Nephron (organoid): ENCODE measurements around the gene GREM2.

Experiments used
- H3K27ac Mint-ChIP-seq, 3 experiments: 2 replicates each; pipeline ENCODE4 v1.8.0; 2020; ENCODE audit warnings: mixed read lengths in 3 of 3, mild to moderate bottlenecking in 2 of 3, moderate library complexity in 1 of 3
- H3K27me3 Mint-ChIP-seq: 2 replicates; pipeline ENCODE4 v1.8.0; 2021; ENCODE audit warnings: low read depth, mild to moderate bottlenecking, moderate library complexity, mixed read lengths
- H3K36me3 Mint-ChIP-seq: 2 replicates; pipeline ENCODE4 v1.8.0; 2020; ENCODE audit warnings: low read depth, mixed read lengths
- H3K4me1 Mint-ChIP-seq: 2 replicates; pipeline ENCODE4 v1.8.0; 2020; ENCODE audit warnings: mixed read lengths
- H3K4me3 Mint-ChIP-seq, 3 experiments: 2 replicates each; pipeline ENCODE4 v1.8.0; 2020; ENCODE audit warnings: mild to moderate bottlenecking in 3 of 3, mixed read lengths in 3 of 3, moderate library complexity in 2 of 3
- H3K9me3 Mint-ChIP-seq: 2 replicates; pipeline ENCODE4 v1.8.0; 2020; ENCODE audit warnings: mixed read lengths
- TF ChIP-seq, protein P1 (sequence below), 3 experiments: fragments of 200-600 bp; sonication (generic); IDR thresholded peaks; one replicate each; pipeline ENCODE4 v1.5.0; 2021; ENCODE audit warnings: antibody characterized with exemption in 3 of 3; ENCODE audit not compliant: unreplicated experiment in 3 of 3

The GREM2 gene

DNA sequence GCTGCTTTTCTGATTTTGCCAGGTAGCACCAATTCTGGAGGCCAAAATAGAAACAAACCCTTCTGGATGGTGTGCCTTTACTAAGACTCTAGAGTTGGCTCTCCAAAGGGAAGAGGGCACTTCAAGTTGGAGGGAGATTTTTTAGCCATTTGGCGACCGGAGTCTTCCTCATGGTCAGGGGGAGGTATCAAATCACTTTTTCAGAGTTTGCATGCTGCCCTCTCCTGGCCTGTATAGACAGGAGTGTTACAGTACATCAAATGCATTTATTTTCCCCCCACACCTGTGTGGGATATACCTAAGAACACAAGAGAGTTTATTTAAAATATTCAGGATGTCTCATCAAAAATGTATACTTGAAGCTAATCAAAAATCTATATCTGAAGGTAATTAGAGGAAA lies 3.2 kb downstream of the GREM2 start:
- H3K27me3 Mint-ChIP-seq = peaks cover 50% of the 10 kb centered on the region
- TF ChIP-seq, protein P1, sequence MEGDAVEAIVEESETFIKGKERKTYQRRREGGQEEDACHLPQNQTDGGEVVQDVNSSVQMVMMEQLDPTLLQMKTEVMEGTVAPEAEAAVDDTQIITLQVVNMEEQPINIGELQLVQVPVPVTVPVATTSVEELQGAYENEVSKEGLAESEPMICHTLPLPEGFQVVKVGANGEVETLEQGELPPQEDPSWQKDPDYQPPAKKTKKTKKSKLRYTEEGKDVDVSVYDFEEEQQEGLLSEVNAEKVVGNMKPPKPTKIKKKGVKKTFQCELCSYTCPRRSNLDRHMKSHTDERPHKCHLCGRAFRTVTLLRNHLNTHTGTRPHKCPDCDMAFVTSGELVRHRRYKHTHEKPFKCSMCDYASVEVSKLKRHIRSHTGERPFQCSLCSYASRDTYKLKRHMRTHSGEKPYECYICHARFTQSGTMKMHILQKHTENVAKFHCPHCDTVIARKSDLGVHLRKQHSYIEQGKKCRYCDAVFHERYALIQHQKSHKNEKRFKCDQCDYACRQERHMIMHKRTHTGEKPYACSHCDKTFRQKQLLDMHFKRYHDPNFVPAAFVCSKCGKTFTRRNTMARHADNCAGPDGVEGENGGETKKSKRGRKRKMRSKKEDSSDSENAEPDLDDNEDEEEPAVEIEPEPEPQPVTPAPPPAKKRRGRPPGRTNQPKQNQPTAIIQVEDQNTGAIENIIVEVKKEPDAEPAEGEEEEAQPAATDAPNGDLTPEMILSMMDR (IDR thresholded peaks at IDR 0.05; ENCODE audit: unreplicated experiment in 3 of 3) = peak; percentile 24 to 40 (median 26)
- peaks cover 31% of the 10 kb centered on the region for H3K4me1 Mint-ChIP-seq
- H3K27ac Mint-ChIP-seq = no peak overlapping the region
- H3K9me3 Mint-ChIP-seq = no peaks in the 10 kb centered on the region
- no peaks in the 10 kb centered on the region for H3K36me3 Mint-ChIP-seq
- H3K4me3 Mint-ChIP-seq = no peak overlapping the region

DNA sequence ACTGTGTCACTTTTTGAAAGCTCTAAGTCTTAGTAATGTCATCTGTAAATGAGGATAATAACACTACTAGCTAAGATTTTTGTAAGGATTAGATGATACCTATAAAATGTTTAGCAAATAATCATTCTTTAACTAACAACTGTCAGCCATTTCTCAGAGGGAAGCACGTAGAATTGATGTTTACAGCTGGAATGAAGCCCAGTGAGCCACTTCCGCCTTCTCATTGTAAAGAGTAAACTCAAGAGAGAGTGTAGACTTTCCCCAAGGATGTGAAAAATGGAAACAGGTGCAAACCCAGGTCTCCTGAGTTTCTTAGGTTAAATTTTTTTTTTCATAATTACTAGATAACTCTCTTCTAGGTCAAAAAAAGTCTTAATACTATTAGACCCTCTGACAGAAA lies 4.9 kb downstream of the GREM2 start:
- no peak overlapping the region for H3K4me3 Mint-ChIP-seq
- H3K4me1 Mint-ChIP-seq = peaks cover 14% of the 10 kb centered on the region
- no peaks in the 10 kb centered on the region for H3K36me3 Mint-ChIP-seq
- no peaks in the 10 kb centered on the region for H3K9me3 Mint-ChIP-seq
- H3K27me3 Mint-ChIP-seq = peaks cover 42% of the 10 kb centered on the region
- H3K27ac Mint-ChIP-seq = no peak overlapping the region
- TF ChIP-seq, protein P1 (IDR thresholded peaks at IDR 0.05; ENCODE audit: unreplicated experiment in 3 of 3) = no peak

DNA sequence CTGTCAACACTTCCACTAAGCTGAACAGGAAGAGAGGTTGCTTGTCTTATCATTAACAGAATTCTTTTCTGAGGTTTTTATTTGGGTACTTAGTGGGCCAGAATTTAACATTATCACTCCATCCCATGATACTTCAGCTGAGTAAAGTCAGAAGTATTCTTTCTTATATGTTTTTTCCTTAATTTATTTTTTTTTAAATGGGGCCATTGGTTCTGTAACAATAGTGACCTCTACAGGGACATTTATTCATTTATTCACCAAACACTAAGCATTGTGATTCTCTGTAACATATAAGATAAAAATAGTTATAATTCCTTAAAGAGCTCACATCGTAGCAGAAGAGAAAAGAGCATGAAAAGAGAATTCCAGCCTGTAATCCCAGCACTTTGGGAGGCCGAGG lies 9.8 kb downstream of the GREM2 start:
- no peaks in the 10 kb centered on the region for H3K36me3 Mint-ChIP-seq

DNA sequence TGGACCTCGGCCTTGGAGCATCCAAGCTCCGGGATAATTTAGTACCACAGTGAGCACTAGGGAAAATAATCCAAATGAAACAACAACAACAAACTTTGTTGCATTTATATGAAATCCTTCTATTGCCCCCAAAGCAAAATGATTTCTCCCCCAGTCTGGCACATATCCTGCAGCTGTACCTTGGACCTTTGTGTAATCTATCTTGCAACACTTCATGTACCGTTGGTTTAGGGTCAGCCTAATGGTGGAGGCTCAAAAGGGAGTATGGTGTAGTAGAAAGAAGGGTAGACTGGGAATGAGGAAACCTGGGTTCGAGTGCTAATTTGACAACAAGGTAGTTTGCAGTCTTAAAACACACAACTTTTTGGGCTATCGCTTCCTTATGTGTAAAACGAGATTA lies 12.1 kb downstream of the GREM2 start:
- Mint-ChIP-seq H3K27me3 (no peaks in the 10 kb centered on the region), H3K9me3 (no peaks in the 10 kb centered on the region), H3K4me1 (peaks cover 14% of the 10 kb centered on the region), H3K27ac (no peak overlapping the region), H3K36me3 (no peaks in the 10 kb centered on the region), H3K4me3 (no peak overlapping the region)
- TF ChIP-seq, protein P1 (IDR thresholded peaks at IDR 0.05; ENCODE audit: unreplicated experiment in 3 of 3) = no peak

More for the DNA sequence above, 9.8 kb downstream of the GREM2 start:
- H3K9me3 Mint-ChIP-seq = no peaks in the 10 kb centered on the region
- H3K27ac Mint-ChIP-seq = no peak overlapping the region
- H3K4me1 Mint-ChIP-seq = peaks cover 14% of the 10 kb centered on the region
- H3K4me3 Mint-ChIP-seq = no peak overlapping the region
- H3K27me3 Mint-ChIP-seq = peaks cover 3% of the 10 kb centered on the region
- TF ChIP-seq, protein P1 (IDR thresholded peaks at IDR 0.05; ENCODE audit: unreplicated experiment in 3 of 3) = no peak

DNA sequence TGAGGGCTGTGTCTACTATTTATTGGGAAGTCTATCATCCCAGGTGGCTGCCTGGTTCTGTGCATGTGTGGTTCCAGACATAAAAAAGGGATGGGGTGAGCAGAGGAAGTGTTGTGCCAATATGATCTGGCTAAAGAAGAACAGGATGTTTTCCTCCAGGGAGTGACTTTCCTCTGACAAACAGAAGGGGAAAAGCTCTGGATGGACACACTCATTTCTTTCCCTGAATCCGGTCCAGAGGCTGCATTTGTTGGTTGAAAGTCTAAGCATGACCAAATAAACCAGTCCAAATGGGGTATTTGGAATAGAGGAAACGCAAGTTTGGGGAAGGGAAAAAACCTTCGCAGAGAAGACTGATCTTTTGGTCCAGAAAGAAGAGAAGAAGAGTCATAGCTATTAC lies 12.7 kb downstream of the GREM2 start:
- H3K4me3 Mint-ChIP-seq = no peak overlapping the region
- H3K27ac Mint-ChIP-seq = no peak overlapping the region
- no peaks in the 10 kb centered on the region for H3K27me3 Mint-ChIP-seq

More for the DNA sequence above, 12.7 kb downstream of the GREM2 start:
- H3K36me3 Mint-ChIP-seq = no peaks in the 10 kb centered on the region
- TF ChIP-seq, protein P1 (IDR thresholded peaks at IDR 0.05; ENCODE audit: unreplicated experiment in 3 of 3) = no peak
- H3K4me1 Mint-ChIP-seq = peaks cover 14% of the 10 kb centered on the region
- no peaks in the 10 kb centered on the region for H3K9me3 Mint-ChIP-seq
